GM23248 (cell line): ENCODE measurements around the gene LDLRAD2.

Experiments used
- EZH2 ChIP-seq: fragments of 200-600 bp; sonication (generic); IDR thresholded peaks from 2 replicates; pipeline ENCODE4 v1.6.1; 2018; ENCODE audit warnings: antibody characterized with exemption, mild to moderate bottlenecking; ENCODE audit not compliant: insufficient read depth, poor library complexity, severe bottlenecking
- EZH2phosphoT487 ChIP-seq: fragments of 200-600 bp; sonication (generic); IDR thresholded peaks from 2 replicates; pipeline ENCODE4 v1.6.1; 2018; ENCODE audit warnings: antibody characterized with exemption, moderate library complexity, mild to moderate bottlenecking, low read depth; ENCODE audit not compliant: insufficient read depth

DNA sequence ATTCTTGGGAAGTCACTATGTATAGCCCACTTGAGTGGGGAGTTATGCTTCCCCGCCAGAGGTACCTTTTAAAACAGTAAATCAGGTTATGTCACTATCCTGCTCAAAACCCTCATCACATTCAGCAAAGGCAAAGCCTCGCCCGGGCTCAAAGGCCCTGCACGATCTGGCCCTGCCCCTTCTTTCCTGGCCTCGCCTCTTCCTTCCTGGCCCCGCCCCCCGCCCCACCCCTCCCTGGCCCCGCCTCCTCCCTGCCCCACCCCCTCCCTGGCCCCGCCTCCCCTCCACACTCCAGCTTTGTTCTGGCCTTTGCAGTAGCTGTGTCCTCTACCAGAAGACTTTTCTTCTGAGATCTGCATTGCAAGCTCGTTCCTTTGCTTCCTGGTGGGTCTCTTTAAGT is 6.6 kb downstream of the LDLRAD2 start:
- TF ChIP-seq EZH2 (no peak), EZH2phosphoT487 (no peak)
